Measurements from ENCODE around the gene OR2V1. TPM values are rescaled to one million over a fixed set of nuclear protein-coding genes. Genes with fewer than 3 reads are reported as not detected.
"Not testable (repeated sequence)": the region's sequence is repeated elsewhere in the genome, so short reads cannot be mapped to it uniquely, and the experiment has no call there.

Gene OR2V1
- total RNA-seq, 1 donor from 2014 or later, result not detected

- DNase-seq (ENCODE audit: low spot score), result no peak
Observed at GRCh38 chr5:181127907-181128626, 2.9 kb downstream of the OR2V1 start.

GRCh38 chr5:181127456-181127855, 3.5 kb downstream of the OR2V1 start:
- no peak for DNase-seq (ENCODE audit: low spot score)

- DNase-seq (ENCODE audit: low spot score), result no peak
Observed at GRCh38 chr5:181126841-181127240, 4.1 kb downstream of the OR2V1 start.

- no peak for DNase-seq (ENCODE audit: low spot score)
Observed at GRCh38 chr5:181124526-181124925, 6.4 kb downstream of the OR2V1 start.

- no peak for DNase-seq (ENCODE audit: low spot score)
Observed at GRCh38 chr5:181121675-181122561, 9.1 kb downstream of the OR2V1 start.

GRCh38 chr5:181120761-181121160, 10.2 kb downstream of the OR2V1 start:
- no peak for DNase-seq (ENCODE audit: low spot score)

- no peak for DNase-seq (ENCODE audit: low spot score)
Observed at GRCh38 chr5:181120306-181120705, 10.7 kb downstream of the OR2V1 start.

- no peak for DNase-seq (ENCODE audit: low spot score)
Observed at GRCh38 chr5:181119105-181119504, 11.9 kb downstream of the OR2V1 start.

- DNase-seq (ENCODE audit: low spot score), result no peak
Observed at GRCh38 chr5:181118369-181118768, 12.6 kb downstream of the OR2V1 start.

- no peak for DNase-seq (ENCODE audit: low spot score)
Observed at GRCh38 chr5:181114844-181115778, 15.9 kb downstream of the OR2V1 start.

GRCh38 chr5:181114284-181114843, 16.6 kb downstream of the OR2V1 start:
- no peak for DNase-seq (ENCODE audit: low spot score)

GRCh38 chr5:181113572-181113971, 17.4 kb downstream of the OR2V1 start:
- DNase-seq (ENCODE audit: low spot score), result not testable (repeated sequence)

- DNase-seq (ENCODE audit: low spot score), result no peak
Observed at GRCh38 chr5:181112476-181112875, 18.5 kb downstream of the OR2V1 start.

- no peak for DNase-seq (ENCODE audit: low spot score)
Observed at GRCh38 chr5:181111010-181111409, 20.0 kb downstream of the OR2V1 start.

GRCh38 chr5:181109489-181110013, 21.4 kb downstream of the OR2V1 start:
- no peak for DNase-seq (ENCODE audit: low spot score)

- no peak for DNase-seq (ENCODE audit: low spot score)
Observed at GRCh38 chr5:181108578-181109165, 22.3 kb downstream of the OR2V1 start.

- DNase-seq (ENCODE audit: low spot score), result no peak
Observed at GRCh38 chr5:181107699-181108098, 23.3 kb downstream of the OR2V1 start.

GRCh38 chr5:181105391-181106025, 25.5 kb downstream of the OR2V1 start:
- DNase-seq (ENCODE audit: low spot score), result no peak

GRCh38 chr5:181104606-181105390, 26.2 kb downstream of the OR2V1 start:
- DNase-seq (ENCODE audit: low spot score), result peak; percentile 17

GRCh38 chr5:181104259-181104568, 26.8 kb downstream of the OR2V1 start:
- DNase-seq (ENCODE audit: low spot score), result not testable (repeated sequence)

Data from ureter (tissue), 1 donor.